ENCODE results near the gene PRG3.

PRG3 gene

DNA sequence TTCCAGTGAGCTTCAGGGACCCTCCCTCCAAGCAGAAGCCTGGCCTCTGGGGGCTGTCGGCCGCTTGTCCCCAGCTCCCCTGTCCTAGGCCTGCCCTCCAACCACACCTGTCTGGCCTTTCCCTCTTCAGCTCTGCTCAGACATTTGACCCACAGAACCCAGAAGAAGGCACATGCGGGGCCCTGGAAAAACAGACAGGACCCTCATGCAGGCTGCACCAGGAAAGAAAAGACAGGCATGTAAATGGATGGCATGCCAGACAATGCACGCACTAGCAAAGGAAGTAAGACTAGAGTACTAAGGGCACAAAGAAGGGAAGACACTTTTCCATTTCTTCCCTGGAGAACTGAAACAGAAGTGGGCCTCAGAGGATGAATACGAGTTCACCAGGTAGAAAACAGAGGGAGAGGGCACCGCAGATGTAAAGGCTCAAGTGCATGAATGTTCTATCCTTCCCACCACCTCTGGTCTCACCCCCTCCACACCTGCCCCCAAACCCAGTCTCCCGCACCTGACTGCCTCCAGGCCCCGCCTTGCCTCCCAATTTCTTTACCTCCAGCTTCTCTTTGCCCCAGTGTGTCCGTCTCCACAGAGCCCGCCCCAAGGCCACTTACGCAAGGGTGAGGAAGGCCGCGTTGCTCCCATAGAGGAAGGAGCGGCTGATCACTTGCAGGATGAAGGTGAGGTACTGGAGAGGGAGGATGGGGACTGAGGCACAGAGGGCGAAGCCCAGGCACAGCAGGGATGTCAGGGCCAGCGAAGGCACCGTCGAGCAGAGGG is 28.6 kb upstream of the PRG3 start:
- H3K4me3 ChIP-seq (ENCODE audit: low read depth, low read length) = no peak overlapping the region
- TF ChIP-seq, protein P1, sequence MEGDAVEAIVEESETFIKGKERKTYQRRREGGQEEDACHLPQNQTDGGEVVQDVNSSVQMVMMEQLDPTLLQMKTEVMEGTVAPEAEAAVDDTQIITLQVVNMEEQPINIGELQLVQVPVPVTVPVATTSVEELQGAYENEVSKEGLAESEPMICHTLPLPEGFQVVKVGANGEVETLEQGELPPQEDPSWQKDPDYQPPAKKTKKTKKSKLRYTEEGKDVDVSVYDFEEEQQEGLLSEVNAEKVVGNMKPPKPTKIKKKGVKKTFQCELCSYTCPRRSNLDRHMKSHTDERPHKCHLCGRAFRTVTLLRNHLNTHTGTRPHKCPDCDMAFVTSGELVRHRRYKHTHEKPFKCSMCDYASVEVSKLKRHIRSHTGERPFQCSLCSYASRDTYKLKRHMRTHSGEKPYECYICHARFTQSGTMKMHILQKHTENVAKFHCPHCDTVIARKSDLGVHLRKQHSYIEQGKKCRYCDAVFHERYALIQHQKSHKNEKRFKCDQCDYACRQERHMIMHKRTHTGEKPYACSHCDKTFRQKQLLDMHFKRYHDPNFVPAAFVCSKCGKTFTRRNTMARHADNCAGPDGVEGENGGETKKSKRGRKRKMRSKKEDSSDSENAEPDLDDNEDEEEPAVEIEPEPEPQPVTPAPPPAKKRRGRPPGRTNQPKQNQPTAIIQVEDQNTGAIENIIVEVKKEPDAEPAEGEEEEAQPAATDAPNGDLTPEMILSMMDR (IDR thresholded peaks at IDR 0.05; ENCODE audit: control insufficient read depth, extremely low read depth, insufficient read depth) = no peak
- no peak for DNase-seq (ENCODE audit: low read depth)

- TF ChIP-seq, protein P1 (IDR thresholded peaks at IDR 0.05; ENCODE audit: control insufficient read depth, extremely low read depth, insufficient read depth) = no peak
- no peak overlapping the region for H3K4me3 ChIP-seq (ENCODE audit: low read depth, low read length)
- no peak for DNase-seq (ENCODE audit: low read depth)
These were observed 27.8 kb upstream of the PRG3 start for GRCh38 chr11:57408771-57409170.

DNA sequence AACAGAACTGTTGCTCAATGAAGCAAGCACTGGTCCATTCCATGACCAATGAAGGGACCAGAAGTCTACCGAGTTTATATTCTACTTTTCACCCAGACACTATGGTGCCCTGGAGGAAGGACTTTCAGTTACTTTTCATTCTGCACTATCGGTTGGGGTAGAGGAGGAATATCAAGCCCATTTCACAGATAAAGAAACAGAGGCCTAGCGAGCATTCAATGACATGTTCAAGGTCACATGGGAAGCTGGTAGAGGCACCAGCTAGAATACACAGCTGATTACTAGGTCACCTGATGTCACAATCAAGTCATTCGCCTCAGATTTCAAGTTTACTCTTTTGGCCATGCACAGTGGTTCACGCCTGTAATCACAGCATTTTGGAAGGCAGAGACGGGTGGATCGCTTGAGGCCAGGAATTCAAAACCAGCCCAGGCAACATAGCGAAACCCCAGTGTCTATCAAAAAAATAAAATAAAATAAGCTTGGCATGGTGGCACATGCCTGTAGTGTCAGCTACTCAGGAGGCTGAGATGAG is 27.1 kb upstream of the PRG3 start:
- TF ChIP-seq, protein P1 (IDR thresholded peaks at IDR 0.05; ENCODE audit: control insufficient read depth, extremely low read depth, insufficient read depth) = no peak
- no peak overlapping the region for H3K4me3 ChIP-seq (ENCODE audit: low read depth, low read length)
- no peak for DNase-seq (ENCODE audit: low read depth)

DNA sequence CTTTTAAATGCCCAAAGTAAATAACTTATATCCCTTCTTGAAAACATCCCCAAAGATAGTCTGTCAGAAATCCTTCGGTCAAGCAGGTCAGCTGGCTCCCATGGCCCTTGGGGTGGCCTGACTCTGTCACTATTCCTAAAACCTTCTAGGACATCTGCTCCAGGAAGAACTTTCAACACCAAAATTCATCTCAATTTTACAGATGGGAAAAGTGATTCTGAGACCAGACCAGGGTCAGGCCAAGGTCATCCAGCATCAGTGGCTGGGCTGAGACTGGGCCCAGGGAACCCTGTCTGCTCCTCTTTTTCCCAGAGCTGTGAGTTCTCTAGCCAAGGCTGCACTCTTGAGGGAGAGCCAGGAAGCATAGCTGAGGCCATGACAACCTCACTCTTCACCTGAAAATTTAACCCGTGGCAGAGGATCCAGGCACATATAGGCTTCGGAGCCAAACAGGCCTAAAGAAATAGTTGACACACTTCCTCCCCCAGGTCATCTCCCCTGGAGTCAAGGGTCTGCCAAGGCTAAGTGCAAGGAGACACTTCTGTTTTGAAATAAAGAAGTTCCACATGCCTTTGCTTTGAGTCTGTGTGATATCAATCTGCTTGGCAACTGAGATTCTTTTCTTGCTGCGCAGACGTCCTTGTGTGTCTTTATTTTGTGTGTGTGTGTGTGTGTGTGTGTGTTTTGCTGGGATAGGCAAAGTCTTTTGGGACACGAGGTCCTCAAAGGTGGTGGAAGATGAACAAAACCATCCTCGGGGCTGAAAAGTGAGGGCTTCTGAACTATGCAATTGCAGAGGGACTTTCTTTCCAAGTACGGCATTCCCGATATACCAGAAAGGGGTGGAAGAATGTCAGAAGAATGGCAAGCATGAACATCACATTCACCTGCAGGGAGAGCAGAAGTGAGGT is 26.3 kb upstream of the PRG3 start:
- H3K4me3 ChIP-seq (ENCODE audit: low read depth, low read length) = no peak overlapping the region
- TF ChIP-seq, protein P1 (IDR thresholded peaks at IDR 0.05; ENCODE audit: control insufficient read depth, extremely low read depth, insufficient read depth) = no peak
- no peak for DNase-seq (ENCODE audit: low read depth)

DNA sequence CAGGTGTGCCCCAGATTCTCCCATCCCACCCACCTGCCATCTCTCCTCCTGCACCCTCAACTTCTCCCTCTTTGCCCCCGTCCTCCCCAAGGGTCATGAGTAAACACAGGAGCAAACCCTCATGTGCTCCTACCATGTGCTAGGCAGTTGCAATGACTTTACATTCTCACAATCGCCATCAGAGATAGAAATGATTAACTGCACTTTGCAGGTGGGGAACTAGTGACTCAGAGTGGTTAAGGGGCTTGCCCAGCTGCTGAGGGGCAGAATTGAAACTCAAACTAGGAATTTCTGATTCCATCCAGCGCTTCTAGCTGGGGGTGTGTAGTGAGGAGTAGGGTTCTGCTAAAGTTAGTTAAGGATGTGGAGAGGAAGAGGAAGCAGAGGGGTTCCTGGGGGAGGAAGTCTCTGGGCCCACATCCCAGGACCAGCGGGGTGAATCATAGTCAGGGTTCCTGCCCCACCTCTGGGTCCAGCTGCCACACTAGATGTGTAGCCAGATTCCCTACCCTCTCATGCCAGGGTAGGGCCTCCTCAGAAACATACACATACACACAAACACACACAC is 25.5 kb upstream of the PRG3 start:
- H3K4me3 ChIP-seq (ENCODE audit: low read depth, low read length) = no peak overlapping the region
- no peak for DNase-seq (ENCODE audit: low read depth)
- TF ChIP-seq, protein P1 (IDR thresholded peaks at IDR 0.05; ENCODE audit: control insufficient read depth, extremely low read depth, insufficient read depth) = no peak

- TF ChIP-seq, protein P1 (IDR thresholded peaks at IDR 0.05; ENCODE audit: control insufficient read depth, extremely low read depth, insufficient read depth) = no peak
- H3K4me3 ChIP-seq (ENCODE audit: low read depth, low read length) = no peak overlapping the region
These were observed 24.4 kb upstream of the PRG3 start for GRCh38 chr11:57405271-57405860.

More at GRCh38 chr11:57405271-57405860, 24.4 kb upstream of the PRG3 start:
- no peak for DNase-seq (ENCODE audit: low read depth)

Measured in LNCaP clone FGC (cell line).